GM12878 (cell line): ENCODE measurements around the gene KISS1R. TPM values are rescaled to one million over a fixed set of nuclear protein-coding genes. Genes with fewer than 3 reads are reported as not detected.
A peak's percentile ranks its signal among the peaks of the same experiment; 100 is the strongest.

Source experiments
- ATAC-seq: fragments of 200-7000 bp; cut with Tn5 transposase; 3 replicates; pipeline ENCODE4 v1.9.1; 2020; ENCODE audit warnings: mild to moderate bottlenecking, moderate library complexity
- BruUV-seq: library from RNA; stranded (reverse); fragments of 400-500 nt; replicated peaks from 2 replicates; lab custom pipeline; 2021; lab: Mats Ljungman, UMichigan
- CTCF ChIA-PET: fragments of 300-600 bp; sonication (Branson Sonifier 250); formaldehyde crosslinking; extraction: SDS; loops from one replicate; lab custom pipeline; 2021; ENCODE audit warnings: inconsistent platforms; lab: Yijun Ruan, JAX
- POLR2A ChIA-PET: fragments of 350-600 bp; formaldehyde crosslinking; extraction: SDS; loops from one replicate; lab custom pipeline; 2021; ENCODE audit warnings: inconsistent platforms; lab: Charles Lee
- RAD21 ChIA-PET: fragments of 300-600 bp; sonication (Branson Sonifier 250); formaldehyde crosslinking; loops from one replicate; lab custom pipeline; 2023; ENCODE audit warnings: antibody characterized with exemption; ENCODE audit not compliant: unreplicated experiment; lab: Charles Lee
- SMC1A ChIA-PET: fragments of 300-600 bp; sonication (Branson Sonifier 250); formaldehyde crosslinking; loops from one replicate; lab custom pipeline; 2023; ENCODE audit not compliant: unreplicated experiment, uncharacterized antibody; lab: Charles Lee
- DNase-seq: peaks from one replicate; pipeline ENCODE4 v3.0.0-alpha.2; 2011; ENCODE audit warnings: low read depth, low spot score
- FAIRE-seq: peaks from 3 replicates; lab custom pipeline; 2011; peaks lifted over from hg19 to GRCh38; lab: Jason Lieb, UNC
- H2AFZ ChIP-seq: 2 replicates; pipeline ENCODE4 v1.6.0; 2011; ENCODE audit warnings: low read depth, low read length, control low read depth; ENCODE audit not compliant: control insufficient read depth
- H3K27ac ChIP-seq: 2 replicates; pipeline ENCODE4 v1.5.1; 2011; ENCODE audit warnings: control low read depth; ENCODE audit not compliant: control insufficient read depth, insufficient read depth
- H3K27me3 ChIP-seq, 2 experiments: replicated peaks in 1 of 2; 2 replicates each; pipeline versions ENCODE4 v1.6.0 to v1.6.1; 2011; ENCODE audit warnings: low read length in 1 of 2; ENCODE audit not compliant: control insufficient read depth in 2 of 2, insufficient read depth in 2 of 2
- H3K36me3 ChIP-seq, 2 experiments: 2 replicates each; pipeline ENCODE4 v1.5.1; 2011; ENCODE audit warnings: low read length in 1 of 2; ENCODE audit not compliant: control insufficient read depth in 2 of 2, insufficient read depth in 2 of 2
- H3K4me1 ChIP-seq: 2 replicates; pipeline ENCODE4 v1.6.1; 2011; ENCODE audit warnings: mild to moderate bottlenecking, low read length, moderate library complexity, mixed read lengths; ENCODE audit not compliant: control insufficient read depth, insufficient read depth
- H3K4me2 ChIP-seq: 2 replicates; pipeline ENCODE4 v1.6.0; 2011; ENCODE audit warnings: control low read depth; ENCODE audit not compliant: control insufficient read depth, insufficient read depth
- H3K4me3 ChIP-seq: fragments of 200-600 bp; sonication (generic); 2 replicates; pipeline ENCODE4 v1.5.1; 2016
- H3K79me2 ChIP-seq: 2 replicates; pipeline ENCODE4 v1.6.0; 2011; ENCODE audit warnings: low read length; ENCODE audit not compliant: control insufficient read depth, insufficient read depth
- H3K9ac ChIP-seq: 2 replicates; pipeline ENCODE4 v1.8.0; 2011; ENCODE audit warnings: low read length, control low read depth, mixed read lengths; ENCODE audit not compliant: control insufficient read depth, insufficient read depth
- H3K9me3 ChIP-seq: replicated peaks from 3 replicates; pipeline ENCODE4 v1.5.1; 2011; ENCODE audit warnings: mild to moderate bottlenecking, low read length; ENCODE audit not compliant: control insufficient read depth, insufficient read depth
- H4K20me1 ChIP-seq: 2 replicates; pipeline ENCODE4 v1.6.0; 2011; ENCODE audit not compliant: control insufficient read depth, insufficient read depth
- ATF7 ChIP-seq: fragments of 450-650 bp; IDR thresholded peaks from 2 replicates; pipeline ENCODE4 v1.6.1; 2016; ENCODE audit warnings: low read depth, mild to moderate bottlenecking
- BCL3 ChIP-seq: IDR thresholded peaks from 2 replicates; pipeline ENCODE4 v1.6.1; 2011; ENCODE audit warnings: borderline replicate concordance, low read depth, mild to moderate bottlenecking, moderate library complexity, low read length; ENCODE audit not compliant: insufficient read depth, poor library complexity, severe bottlenecking
- BHLHE40 ChIP-seq, 2 experiments: fragments of 450-650 bp in 1 of 2; IDR thresholded peaks; 2 replicates each; pipeline ENCODE4 v1.6.1; 2011 to 2017; ENCODE audit warnings: low read depth in 2 of 2, borderline replicate concordance in 1 of 2, improper control_type of control experiment in 1 of 2, low read length in 1 of 2, mild to moderate bottlenecking in 1 of 2
- EGR1 ChIP-seq, 2 experiments: IDR thresholded peaks; 1 replicate in 1 of 2; 2 replicates in 1 of 2; pipeline ENCODE4 v1.6.1; 2011 to 2012; ENCODE audit warnings: low read depth in 2 of 2, low read length in 2 of 2, borderline replicate concordance in 1 of 2, mild to moderate bottlenecking in 1 of 2, moderate library complexity in 1 of 2
- ETV6 ChIP-seq, 2 experiments: fragments of 450-650 bp in 1 of 2; IDR thresholded peaks in 1 of 2; conservative IDR thresholded peaks in 1 of 2; 2 replicates each; pipeline ENCODE4 v1.6.1; 2014; ENCODE audit warnings: antibody characterized with exemption in 1 of 2, borderline replicate concordance in 1 of 2, low read depth in 1 of 2, mild to moderate bottlenecking in 1 of 2, moderate library complexity in 1 of 2
- IRF4 ChIP-seq: IDR thresholded peaks from 2 replicates; pipeline ENCODE4 v1.6.1; 2011; ENCODE audit warnings: low read depth, low read length
- KAT2A ChIP-seq: conservative IDR thresholded peaks from 2 replicates; pipeline ENCODE4 v1.6.1; 2011; ENCODE audit warnings: low read depth, low read length; ENCODE audit not compliant: control insufficient read depth
- LARP7 ChIP-seq: fragments of 450-650 bp; IDR thresholded peaks from 2 replicates; pipeline ENCODE4 v1.6.1; 2017; ENCODE audit warnings: mild to moderate bottlenecking
- NFXL1 ChIP-seq: fragments of 450-650 bp; IDR thresholded peaks from 2 replicates; pipeline ENCODE4 v1.6.1; 2017; ENCODE audit warnings: antibody characterized with exemption, mild to moderate bottlenecking, borderline replicate concordance
- POLR2AphosphoS2 ChIP-seq: IDR thresholded peaks from 2 replicates; pipeline ENCODE4 v1.6.1; 2011; ENCODE audit warnings: low read depth, mild to moderate bottlenecking, low read length, improper control_type of control experiment, moderate library complexity
- RUNX3 ChIP-seq: IDR thresholded peaks from 2 replicates; pipeline ENCODE4 v1.6.1; 2012; ENCODE audit warnings: low read length, inconsistent platforms
- SIX5 ChIP-seq: IDR thresholded peaks from 2 replicates; pipeline ENCODE4 v1.6.1; 2011; ENCODE audit warnings: mild to moderate bottlenecking, low read depth, low read length, moderate library complexity; ENCODE audit not compliant: severe bottlenecking
- SRF ChIP-seq, 2 experiments: IDR thresholded peaks; 2 replicates each; pipeline ENCODE4 v1.6.1; 2011; ENCODE audit warnings: low read depth in 2 of 2, low read length in 2 of 2, mild to moderate bottlenecking in 1 of 2, moderate library complexity in 1 of 2
- STAT3 ChIP-seq: IDR thresholded peaks from 2 replicates; pipeline ENCODE4 v1.6.1; 2011; ENCODE audit warnings: low read depth, low read length, improper control_type of control experiment
- TCF3 ChIP-seq: IDR thresholded peaks from 2 replicates; pipeline ENCODE4 v1.6.1; 2012; ENCODE audit warnings: low read depth, mild to moderate bottlenecking, low read length, borderline replicate concordance; ENCODE audit not compliant: insufficient read depth
- WGBS: methylation state at CpG from one replicate; pipeline ENCODE4 v1.1.6; 2016; ENCODE audit warnings: low lambda C conversion rate; ENCODE audit not compliant: insufficient replicate concordance, insufficient coverage; ENCODE audit errors: missing lambda C conversion rate; 5-methylcytosine and 5-hydroxymethylcytosine counted together
- in situ Hi-C: fragments of 300-500 bp; cut with MboI; formaldehyde crosslinking; loops from 9 replicates; pipeline ENCODE4 v1.14.3; 2018; ENCODE audit warnings: mixed read lengths
- intact Hi-C: fragments of 100-400 bp; cut with micrococcal nuclease; formaldehyde crosslinking; loops from one replicate; pipeline ENCODE4 v1.14.2; 2022; ENCODE audit not compliant: unreplicated experiment
- polyA plus RNA-seq, 11 experiments: library from polyadenylated mRNA; depleted of rRNA in 4 of 11; unstranded in 6 of 11; stranded (reverse) in 5 of 11; fragments of >200 nt; fragmentation: Nextera tagmentation in 4 of 11; fragmentation: Illumina TruSeq in 1 of 11; extraction: Ambion mirVana in 4 of 11; extraction: Trizol in 1 of 11; gene quantifications; 1 replicate in 1 of 11; 2 replicates in 10 of 11; pipeline versions ENCODE4 v1.2.1 to v1.2.3, GENCODE V29; 2011 to 2016; ENCODE audit warnings: inconsistent platforms in 2 of 11, missing spikeins in 2 of 11, low read depth in 1 of 11
- total RNA-seq, 4 experiments: library from RNA; depleted of rRNA in 3 of 4; stranded (reverse); fragments of >200 nt in 3 of 4; fragmentation: Illumina TruSeq in 1 of 4; extraction: Trizol in 1 of 4; gene quantifications; 2 replicates each; pipeline versions ENCODE4 v1.2.1 to v1.2.3, GENCODE V29; 2013 to 2021
- TF ChIP-seq, protein P1 (sequence below): fragments of 450-650 bp; formaldehyde crosslinking; IDR thresholded peaks from 2 replicates; pipeline ENCODE4 v1.4.0; 2020; ENCODE audit warnings: mild to moderate bottlenecking, moderate library complexity

KISS1R gene
- total and polyA plus RNA-seq, 10 of the 15 experiments (the other 5 are each of a cell fraction or from before 2014, with no cell fraction given) = 0.13 to 2.7 (median 1.4) TPM; not detected in 3

- TF ChIP-seq ETV6 (conservative IDR thresholded peaks at IDR 0.05 in 1 of 2, IDR thresholded peaks at IDR 0.05 in 1 of 2; ENCODE audit: borderline replicate concordance in 1 of 2, low read depth in 1 of 2) (no peak), LARP7 (no peak), ATF7 (no peak), STAT3 (no peak)
- TF ChIP-seq, protein P1, sequence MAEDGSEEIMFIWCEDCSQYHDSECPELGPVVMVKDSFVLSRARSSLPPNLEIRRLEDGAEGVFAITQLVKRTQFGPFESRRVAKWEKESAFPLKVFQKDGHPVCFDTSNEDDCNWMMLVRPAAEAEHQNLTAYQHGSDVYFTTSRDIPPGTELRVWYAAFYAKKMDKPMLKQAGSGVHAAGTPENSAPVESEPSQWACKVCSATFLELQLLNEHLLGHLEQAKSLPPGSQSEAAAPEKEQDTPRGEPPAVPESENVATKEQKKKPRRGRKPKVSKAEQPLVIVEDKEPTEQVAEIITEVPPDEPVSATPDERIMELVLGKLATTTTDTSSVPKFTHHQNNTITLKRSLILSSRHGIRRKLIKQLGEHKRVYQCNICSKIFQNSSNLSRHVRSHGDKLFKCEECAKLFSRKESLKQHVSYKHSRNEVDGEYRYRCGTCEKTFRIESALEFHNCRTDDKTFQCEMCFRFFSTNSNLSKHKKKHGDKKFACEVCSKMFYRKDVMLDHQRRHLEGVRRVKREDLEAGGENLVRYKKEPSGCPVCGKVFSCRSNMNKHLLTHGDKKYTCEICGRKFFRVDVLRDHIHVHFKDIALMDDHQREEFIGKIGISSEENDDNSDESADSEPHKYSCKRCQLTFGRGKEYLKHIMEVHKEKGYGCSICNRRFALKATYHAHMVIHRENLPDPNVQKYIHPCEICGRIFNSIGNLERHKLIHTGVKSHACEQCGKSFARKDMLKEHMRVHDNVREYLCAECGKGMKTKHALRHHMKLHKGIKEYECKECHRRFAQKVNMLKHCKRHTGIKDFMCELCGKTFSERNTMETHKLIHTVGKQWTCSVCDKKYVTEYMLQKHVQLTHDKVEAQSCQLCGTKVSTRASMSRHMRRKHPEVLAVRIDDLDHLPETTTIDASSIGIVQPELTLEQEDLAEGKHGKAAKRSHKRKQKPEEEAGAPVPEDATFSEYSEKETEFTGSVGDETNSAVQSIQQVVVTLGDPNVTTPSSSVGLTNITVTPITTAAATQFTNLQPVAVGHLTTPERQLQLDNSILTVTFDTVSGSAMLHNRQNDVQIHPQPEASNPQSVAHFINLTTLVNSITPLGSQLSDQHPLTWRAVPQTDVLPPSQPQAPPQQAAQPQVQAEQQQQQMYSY = no peak
Observed at GRCh38 chr19:939922-940321, 22.8 kb downstream of the KISS1R start (continued).

DNA sequence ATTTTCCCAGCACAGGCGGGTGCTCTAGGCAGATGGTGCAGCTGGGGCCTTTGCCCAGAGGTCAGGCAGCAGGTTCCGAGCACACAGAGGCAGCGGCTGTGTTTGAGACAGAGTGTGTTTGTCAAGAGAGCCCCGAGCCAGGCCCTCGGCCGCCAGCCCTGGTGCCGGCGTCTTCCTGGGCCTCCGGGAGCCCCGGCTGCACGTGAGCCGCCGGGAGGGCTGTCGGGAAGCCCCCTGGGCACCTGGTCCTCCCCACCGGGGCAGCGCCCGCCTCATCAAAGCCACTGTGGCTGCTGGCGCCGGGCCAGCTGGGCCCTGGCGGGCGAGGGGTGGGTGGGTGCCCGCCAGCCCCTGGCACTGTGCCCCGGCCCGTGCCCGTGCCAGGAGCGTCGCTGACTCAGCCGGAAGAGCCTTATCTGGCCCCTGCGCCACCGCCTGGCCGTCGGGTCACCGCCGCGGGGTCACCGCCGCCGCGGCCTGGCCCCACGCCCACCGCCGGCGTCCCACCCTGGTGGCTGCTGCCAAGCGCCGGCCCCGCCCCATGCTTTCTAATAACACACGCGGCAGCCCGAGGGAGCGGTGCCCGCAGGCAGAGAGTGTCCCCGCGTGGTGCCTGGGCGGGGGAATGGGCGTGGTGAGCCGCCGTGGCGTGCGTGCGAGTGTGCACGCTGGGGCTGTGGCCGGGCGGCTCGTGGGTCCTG, 23.6 kb downstream of the KISS1R start:
- no peak for FAIRE-seq
- SMC1A ChIA-PET = no interaction called here
- no peak overlapping the region for H2AFZ ChIP-seq
- no peaks in the 10 kb centered on the region for H3K27me3 ChIP-seq
- WGBS = 3% methylated on average over 59 of the region's 64 CpGs
- peaks cover 30% of the 10 kb centered on the region in 2 experiments for H3K36me3 ChIP-seq
- no TSS peak for BruUV-seq
- POLR2A ChIA-PET = interaction anchor here (0.5 kb wide), 1 partner anchor 31 kb away, joined by 3 read pairs; no protein-coding TSS in a partner anchor
- in situ Hi-C loops (no loop called here), intact Hi-C loops (no loop called here)
- RAD21 ChIA-PET = no interaction called here
- peak overlapping the region; percentile 79 for H3K4me2 ChIP-seq
- peak overlapping the region; percentile 18; the same call in 1 of the 2 replicates for H3K9ac ChIP-seq
- no peaks in the 10 kb centered on the region; the same call in 1 of the 2 replicates for H4K20me1 ChIP-seq
- peak overlapping the region; percentile 58 for H3K27ac ChIP-seq
- H3K4me3 ChIP-seq = peak overlapping the region; percentile 37; the same call in 1 of the 2 replicates
- H3K79me2 ChIP-seq = peaks cover 64% of the 10 kb centered on the region
- CTCF ChIA-PET = no interaction called here
- no peak for ATAC-seq
- no peak for DNase-seq
- H3K4me1 ChIP-seq = peaks cover 7% of the 10 kb centered on the region
- peaks cover 4% of the 10 kb centered on the region for H3K9me3 ChIP-seq
- no peak for TF ChIP-seq TCF3
- TF ChIP-seq RUNX3 = peak; percentile 49; the same call in 1 of the 2 replicates
- peak in 1 of 2 experiments; percentile 19; a peak in 1 of 3 replicates for TF ChIP-seq EGR1 (IDR thresholded peaks at IDR 0.05; ENCODE audit: borderline replicate concordance in 1 of 2, low read depth in 2 of 2, low read length in 2 of 2)
- peak; percentile 51 to 61; a peak in 2 of 4 replicates for TF ChIP-seq BHLHE40 (IDR thresholded peaks at IDR 0.05; ENCODE audit: borderline replicate concordance in 1 of 2, low read depth in 2 of 2, low read length in 1 of 2)
- TF ChIP-seq NFXL1 = no peak
- no peak for TF ChIP-seq POLR2AphosphoS2
- no peak for TF ChIP-seq ATF7
- peak; percentile 95 to 97 for TF ChIP-seq SRF (IDR thresholded peaks at IDR 0.05; ENCODE audit: low read depth in 2 of 2, low read length in 2 of 2)
- no peak for TF ChIP-seq IRF4
- peak; percentile 67 for TF ChIP-seq BCL3
- no peak for TF ChIP-seq SIX5
- TF ChIP-seq KAT2A = no peak
